GM18526 (cell line): ENCODE data around the gene CARMIL1.

Experiments used
- POLR2A ChIP-seq: IDR thresholded peaks from 3 replicates; pipeline ENCODE4 v1.6.1; 2011; ENCODE audit not compliant: insufficient read length; ENCODE audit errors: extremely low read depth

The CARMIL1 gene

DNA sequence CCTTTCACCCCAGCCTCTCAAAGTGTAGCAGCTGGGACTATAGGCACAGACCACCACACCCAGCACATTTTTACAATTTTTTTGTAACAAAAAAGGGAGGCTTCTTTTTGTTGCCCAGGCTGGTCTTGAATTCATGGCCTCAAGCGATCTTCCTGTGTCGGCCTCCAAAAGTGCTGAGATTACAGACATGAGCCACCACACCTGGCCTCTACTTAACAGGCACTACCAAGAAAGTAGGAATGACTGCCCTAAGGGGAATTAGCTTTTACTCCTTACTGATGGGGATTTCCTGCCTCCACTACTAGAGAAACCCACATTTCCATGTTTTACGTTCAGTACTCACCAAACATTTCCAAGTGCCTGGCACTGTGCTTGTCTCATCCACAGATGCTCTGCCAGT is 109.6 kb downstream of the CARMIL1 start:
- no peak for TF ChIP-seq POLR2A

DNA sequence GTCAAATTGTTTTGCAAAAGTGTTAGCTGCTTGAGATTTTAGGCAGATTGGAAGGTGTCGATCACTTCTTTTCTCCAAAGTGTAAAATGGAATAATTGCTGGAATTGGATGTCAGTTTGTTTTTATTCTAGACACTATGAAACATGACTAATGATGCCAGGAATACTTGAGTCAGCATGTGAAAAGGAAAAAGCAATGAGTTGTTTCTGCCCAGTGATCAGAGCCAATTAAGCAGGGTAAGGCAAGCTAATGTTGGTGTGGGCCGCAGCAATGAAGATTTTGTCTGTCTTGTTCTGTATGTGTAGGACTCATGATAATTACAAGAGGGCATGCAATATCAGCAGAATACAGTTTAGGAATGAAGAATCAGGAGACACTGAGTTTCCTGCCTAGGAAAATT is 110.3 kb downstream of the CARMIL1 start:
- TF ChIP-seq POLR2A: no peak

DNA sequence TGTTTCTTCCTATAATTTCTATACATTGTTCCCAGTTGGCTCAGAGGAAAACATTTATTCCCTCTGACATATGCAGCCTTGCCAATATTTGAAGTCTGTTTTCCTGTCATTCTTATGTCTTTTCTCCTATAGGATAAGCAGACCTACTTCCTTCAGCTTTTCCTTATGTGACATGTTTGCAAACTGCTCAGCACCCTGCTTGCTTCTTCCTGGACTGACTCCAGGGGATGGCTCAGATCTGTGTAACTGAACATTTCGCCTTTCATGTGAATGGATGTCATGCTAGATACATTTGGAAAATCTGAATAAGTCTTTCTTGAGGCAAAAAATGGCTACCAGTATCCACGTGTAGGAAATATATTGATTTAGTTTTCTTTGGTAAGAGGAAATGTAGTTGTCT is 113.2 kb downstream of the CARMIL1 start:
- TF ChIP-seq POLR2A: no peak

DNA sequence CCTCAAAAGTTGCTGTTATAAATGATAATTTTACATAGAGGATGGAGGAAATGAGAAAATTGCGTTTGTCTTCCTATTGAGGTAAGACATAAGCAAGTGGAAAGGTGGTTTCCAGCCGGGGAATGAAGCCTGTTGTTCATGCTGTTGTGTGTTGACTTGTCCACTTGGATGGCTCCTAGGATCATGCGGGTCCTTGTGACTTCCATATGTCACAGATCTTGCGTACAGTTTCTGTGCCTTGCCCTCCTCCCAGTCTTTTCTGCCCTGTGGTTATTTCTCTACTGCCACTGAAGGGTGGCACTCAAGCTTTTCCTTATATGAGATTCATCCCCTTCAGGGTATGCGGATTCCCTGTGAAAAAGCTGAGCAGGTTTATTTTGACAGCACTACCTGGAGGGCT is 116.6 kb downstream of the CARMIL1 start:
- no peak for TF ChIP-seq POLR2A

DNA sequence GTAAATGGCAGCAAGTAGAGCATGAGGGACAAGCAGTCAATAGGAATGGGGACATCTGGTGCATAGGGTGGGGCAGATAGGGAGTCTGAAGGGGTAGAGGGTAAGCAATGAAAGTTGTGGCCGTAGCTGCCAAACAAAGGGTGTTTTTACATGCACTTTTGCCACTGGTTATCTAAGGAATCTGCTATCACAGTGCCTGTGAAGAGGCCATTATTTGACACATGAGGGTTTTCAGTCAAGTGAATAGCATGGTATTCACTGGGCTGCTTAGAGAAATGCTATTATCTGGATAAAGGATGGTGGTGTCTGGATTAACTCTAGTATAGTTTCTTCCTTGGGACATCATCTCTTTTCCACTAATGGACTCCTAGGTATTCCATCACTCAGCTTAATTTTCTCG is 118.2 kb downstream of the CARMIL1 start:
- no peak for TF ChIP-seq POLR2A

DNA sequence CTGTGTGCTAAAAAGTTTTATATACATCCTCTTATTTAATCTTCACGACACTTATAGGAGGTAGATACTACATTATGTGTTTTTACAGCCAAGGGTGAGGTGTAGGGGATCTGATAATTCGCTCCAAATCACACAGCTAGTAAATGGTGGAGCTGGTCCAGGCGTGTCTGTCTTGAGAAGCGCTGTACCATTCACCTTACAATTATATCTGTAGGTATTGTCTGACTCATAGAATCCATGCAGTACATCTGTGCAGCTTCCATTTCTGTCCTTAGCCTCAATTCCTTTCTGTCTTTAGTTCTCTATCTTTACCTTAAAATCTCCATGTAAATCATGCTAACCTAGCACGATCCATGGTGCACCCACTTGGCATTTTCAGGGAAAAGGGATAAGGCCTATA is 120.7 kb downstream of the CARMIL1 start:
- no peak for TF ChIP-seq POLR2A

DNA sequence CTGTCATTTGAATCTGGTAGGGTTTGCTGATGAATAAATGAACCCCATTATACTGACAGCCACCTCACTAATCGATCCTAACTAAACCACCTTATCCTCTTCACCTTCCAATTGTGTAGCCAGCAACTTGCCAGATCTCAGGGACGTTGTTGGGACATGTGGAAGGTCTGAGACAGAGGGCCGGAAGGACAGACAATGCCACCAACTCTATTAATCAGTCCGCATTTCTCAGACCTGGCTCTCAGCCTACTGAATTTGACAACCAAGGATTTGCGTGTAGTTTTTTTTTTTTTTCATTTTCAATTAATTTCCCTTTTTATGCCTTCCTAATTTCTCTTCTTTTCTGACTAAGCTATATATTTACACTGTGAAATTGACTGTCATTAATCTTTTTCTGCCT is 122.5 kb downstream of the CARMIL1 start:
- TF ChIP-seq POLR2A: no peak

DNA sequence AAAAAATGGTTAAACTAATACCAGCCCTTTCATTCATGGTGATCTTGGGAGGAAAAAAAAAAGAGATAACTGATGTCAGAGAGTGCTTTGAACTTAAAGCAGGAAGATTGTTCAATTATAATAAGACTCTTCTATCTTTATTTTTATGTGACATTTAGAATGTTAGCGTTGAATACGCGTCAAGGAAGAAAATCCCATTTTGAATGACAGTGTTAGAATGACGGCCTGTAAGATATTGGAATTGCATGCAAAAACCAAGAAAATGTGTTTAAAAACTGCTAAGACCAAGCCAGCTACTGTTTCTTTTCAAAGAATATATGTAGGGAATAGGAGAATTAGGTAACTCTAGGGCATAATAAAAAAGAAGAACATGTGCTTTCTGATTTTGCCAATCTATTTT is 123.0 kb downstream of the CARMIL1 start:
- no peak for TF ChIP-seq POLR2A

DNA sequence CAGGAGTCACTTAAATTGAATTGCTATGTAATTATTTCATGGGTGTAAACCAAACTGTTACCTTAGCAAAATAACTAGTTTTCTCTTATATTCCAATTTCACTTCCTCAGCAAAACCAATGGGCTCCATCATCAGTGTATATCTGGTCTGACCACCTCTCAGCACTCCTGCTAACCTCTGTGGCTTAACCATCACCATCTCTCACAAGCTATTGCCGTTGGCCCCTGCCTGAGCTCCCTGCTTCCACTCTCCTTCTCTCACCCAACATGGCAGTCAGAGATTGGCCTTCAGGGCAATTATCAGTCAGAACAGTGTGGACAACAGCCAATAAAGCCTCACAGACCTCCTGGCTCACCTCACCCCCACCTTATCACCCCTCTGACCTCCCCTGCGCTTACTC is 124.0 kb downstream of the CARMIL1 start:
- no peak for TF ChIP-seq POLR2A

DNA sequence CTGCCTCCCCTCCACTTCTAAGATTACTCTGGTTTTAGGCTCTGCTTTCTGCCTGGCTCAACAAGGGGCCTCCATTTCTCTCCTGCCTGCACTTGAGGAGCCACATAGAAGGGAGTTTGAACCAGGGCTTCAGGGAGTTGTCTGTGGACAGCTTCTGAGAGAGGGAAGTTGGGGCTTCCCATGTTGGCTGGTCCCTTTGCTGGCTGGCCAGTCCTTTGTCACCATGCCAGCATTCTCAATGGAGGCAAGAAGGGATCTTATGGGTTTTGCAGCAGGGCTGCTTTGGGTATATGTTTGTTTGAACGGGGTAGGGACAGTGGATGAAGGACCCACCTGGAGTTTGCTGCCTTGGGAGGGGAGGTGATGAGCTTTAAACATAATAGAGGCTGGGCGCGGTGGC is 124.9 kb downstream of the CARMIL1 start:
- no peak for TF ChIP-seq POLR2A

DNA sequence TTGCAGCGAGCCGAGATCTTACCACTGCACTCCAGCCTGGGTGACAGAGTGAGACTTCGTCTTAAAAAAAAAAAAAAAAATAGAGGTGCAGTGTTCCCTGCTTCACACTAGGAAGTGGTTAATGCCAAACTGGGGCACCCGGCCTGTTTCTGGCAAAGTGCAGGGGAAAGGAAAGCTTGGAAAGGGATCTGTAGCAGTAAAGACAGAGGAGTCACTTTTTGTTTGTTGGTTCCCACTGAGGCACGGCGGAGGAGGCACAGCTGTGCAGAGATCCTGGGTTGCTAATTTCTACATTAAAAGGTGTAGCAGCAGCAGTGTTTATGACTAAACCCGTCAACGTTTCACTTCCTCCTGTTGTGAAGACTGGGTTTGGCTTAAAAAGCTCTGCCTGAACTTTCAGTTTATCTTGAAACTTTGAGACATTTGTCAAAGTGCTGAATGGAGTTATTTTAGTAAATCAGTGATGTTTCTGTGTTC is 125.6 kb downstream of the CARMIL1 start:
- TF ChIP-seq POLR2A: no peak

DNA sequence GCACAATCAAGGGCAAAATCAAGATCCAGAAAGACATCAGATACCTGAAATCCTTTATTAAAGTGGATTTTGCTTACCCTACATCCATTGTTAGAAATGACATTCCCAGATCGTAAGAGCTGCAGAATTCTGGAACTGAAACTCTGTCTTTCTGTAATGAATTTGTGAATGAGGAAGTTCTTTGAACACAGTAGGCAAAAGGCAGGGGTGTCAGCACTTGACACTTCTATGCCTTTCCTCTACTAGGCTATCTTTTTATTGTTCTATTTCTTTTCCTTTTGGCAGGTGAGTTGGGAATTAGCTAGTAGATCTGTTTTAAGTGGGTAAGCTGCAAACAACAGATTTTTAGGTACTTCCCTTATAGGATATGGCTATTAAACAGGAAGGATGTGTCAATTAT is 126.3 kb downstream of the CARMIL1 start:
- no peak for TF ChIP-seq POLR2A

DNA sequence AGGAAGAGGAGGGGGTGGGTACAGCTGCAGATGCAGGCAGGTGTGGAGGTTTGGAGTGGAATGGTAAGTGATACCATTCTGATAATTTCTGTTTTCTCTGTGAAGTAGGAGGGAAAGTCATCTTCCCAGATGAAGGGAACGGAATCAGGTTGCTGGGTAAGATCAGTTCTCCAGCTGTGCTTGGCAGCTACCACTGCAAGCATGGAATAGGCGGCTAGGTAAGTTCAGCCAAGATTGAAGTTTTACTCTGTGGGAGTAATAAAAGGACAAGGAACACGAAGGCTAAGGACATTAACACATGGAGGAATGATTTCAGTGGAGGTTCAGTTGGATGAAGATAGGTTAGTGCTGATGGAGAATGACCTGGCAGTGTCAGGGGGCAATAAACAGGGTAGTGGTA is 128.3 kb downstream of the CARMIL1 start:
- no peak for TF ChIP-seq POLR2A

DNA sequence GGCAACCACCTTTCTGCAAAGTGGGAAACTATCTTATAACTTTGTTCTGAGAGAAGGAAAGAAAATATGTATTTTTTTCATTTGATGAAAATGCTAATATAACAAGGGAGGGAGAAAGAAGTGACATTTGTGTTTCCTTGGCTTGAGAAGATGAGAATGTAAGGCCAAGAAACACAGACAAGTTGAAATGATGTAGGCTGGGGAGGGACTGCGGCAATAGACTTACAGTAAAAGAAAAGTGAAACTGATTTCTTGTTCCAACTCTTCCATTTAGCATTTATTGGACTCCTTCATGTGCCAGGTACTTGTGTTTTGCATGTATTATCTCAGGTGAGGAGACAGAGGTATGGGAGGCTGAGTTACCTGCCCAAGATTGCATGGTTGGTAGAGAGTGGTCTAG is 130.9 kb downstream of the CARMIL1 start:
- TF ChIP-seq POLR2A: no peak

DNA sequence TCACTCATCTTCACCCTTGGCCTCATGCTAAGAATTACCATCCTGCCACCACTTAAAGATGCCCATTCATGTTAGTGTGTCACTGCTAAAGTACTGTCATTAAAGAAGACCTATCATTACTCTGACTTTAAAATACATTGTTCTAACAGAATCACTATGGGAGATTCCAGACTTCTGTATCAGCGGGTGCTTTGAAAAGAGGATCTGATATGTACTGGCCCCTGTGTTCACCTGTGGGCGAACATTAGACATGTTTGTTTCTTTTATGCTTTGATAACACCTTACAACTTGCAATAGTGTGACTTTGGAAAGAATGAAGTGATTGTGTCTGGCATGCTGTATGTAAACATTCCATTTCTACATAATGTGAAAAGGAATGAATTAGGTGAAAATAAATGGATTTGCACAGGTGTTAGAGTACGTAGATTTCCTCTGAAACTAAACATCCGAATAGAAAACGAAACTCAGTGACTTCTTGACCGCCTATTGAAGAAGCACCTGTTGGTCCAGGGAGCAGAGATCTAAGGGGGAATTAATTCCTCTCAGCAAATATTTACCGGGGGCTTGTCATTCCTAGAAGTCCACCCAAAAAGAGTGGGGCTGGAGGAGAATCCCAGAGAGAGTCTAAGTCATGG is 132.3 kb downstream of the CARMIL1 start:
- no peak for TF ChIP-seq POLR2A

DNA sequence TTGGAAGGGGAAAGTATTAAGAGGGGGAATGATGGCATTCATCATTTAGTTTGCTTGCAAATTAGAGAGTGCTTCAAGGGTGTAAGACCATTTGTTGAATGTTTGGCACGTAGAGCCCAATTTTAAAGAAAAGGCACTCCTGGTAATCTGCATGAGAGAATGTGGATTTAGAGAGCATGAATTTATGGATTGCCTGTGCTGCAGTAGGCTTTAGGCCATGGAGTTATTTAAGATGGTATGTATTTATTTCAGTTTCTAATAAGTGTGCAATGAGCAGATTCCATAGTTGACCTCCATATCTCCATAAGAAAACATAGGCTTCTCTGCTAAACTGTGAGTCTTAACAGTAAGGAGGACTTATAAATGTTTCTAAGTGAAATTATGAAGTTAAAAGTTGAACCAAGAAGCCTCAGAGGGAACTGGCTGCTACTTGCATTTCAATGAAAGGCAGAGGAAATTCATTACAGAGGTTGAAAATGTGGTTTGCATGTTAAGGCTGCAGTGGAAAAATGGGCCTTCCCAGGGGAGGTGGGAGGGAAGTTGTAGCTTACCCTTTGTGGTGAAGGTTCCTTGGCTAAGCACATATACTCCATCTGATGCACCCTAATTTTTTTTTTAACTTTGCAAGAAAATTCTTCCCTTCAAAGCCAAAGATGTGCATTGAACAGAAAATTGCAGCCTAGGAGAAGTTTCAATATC is 134.2 kb downstream of the CARMIL1 start:
- no peak for TF ChIP-seq POLR2A

DNA sequence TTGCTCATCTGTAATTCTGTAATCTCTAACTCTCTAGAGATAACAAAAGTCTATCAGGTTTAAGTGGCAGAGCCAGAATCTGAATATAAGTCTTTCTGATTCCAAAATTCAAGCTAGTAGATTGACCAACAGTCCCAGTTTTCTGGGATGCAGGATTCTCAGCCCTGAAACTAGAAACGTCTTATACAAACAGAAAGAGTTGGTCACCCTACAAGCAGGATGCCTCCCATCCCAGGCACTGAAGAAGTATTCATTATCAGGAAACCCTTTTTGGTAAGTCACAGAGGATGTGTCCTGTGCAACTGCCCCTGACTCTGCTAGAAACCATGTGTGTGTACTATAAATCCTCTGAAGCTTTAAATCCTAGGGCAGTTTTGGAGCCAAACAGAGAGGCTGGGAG is 135.0 kb downstream of the CARMIL1 start:
- TF ChIP-seq POLR2A: no peak
